Neural crest cell (in vitro differentiated cells): Measurements from ENCODE around the gene SLC39A11. TPM values are rescaled to one million over a fixed set of nuclear protein-coding genes. Genes with fewer than 3 reads are reported as not detected.
"Not testable (repeated sequence)": the region's sequence is repeated elsewhere in the genome, so short reads cannot be mapped to it uniquely, and the experiment has no call there.

Experiments used
- DNase-seq: peaks from one replicate; pipeline ENCODE4 v3.0.0; 2021; ENCODE audit warnings: low read depth, mixed read lengths, low spot score
- H3K27ac Mint-ChIP-seq: one replicate; pipeline ENCODE4 v1.8.0; 2021; ENCODE audit warnings: mild to moderate bottlenecking, mixed read lengths; ENCODE audit not compliant: unreplicated experiment
- H3K27me3 Mint-ChIP-seq: 2 replicates; pipeline ENCODE4 v1.8.0; 2021; ENCODE audit warnings: low read depth, mild to moderate bottlenecking, mixed read lengths
- H3K36me3 Mint-ChIP-seq: 2 replicates; pipeline ENCODE4 v1.8.0; 2021; ENCODE audit warnings: low read depth, mild to moderate bottlenecking, mixed read lengths
- H3K4me1 Mint-ChIP-seq: 2 replicates; pipeline ENCODE4 v1.8.0; 2021; ENCODE audit warnings: mixed read lengths
- H3K4me3 Mint-ChIP-seq: one replicate; pipeline ENCODE4 v1.8.0; 2021; ENCODE audit warnings: mild to moderate bottlenecking, mixed read lengths
- H3K9me3 Mint-ChIP-seq: 2 replicates; pipeline ENCODE4 v1.8.0; 2021; ENCODE audit warnings: mixed read lengths
- total RNA-seq: library from RNA; stranded (reverse); gene quantifications from 2 replicates; pipeline ENCODE4 v1.2.1, GENCODE V29; 2021
- TF ChIP-seq, protein P1 (sequence below): fragments of 200-600 bp; sonication (generic); conservative IDR thresholded peaks from 2 replicates; pipeline ENCODE4 v1.5.0; 2021; ENCODE audit warnings: antibody characterized with exemption, mild to moderate bottlenecking

Gene SLC39A11
- total RNA-seq, 1 donor from 2014 or later, result 11.3 TPM

DNA sequence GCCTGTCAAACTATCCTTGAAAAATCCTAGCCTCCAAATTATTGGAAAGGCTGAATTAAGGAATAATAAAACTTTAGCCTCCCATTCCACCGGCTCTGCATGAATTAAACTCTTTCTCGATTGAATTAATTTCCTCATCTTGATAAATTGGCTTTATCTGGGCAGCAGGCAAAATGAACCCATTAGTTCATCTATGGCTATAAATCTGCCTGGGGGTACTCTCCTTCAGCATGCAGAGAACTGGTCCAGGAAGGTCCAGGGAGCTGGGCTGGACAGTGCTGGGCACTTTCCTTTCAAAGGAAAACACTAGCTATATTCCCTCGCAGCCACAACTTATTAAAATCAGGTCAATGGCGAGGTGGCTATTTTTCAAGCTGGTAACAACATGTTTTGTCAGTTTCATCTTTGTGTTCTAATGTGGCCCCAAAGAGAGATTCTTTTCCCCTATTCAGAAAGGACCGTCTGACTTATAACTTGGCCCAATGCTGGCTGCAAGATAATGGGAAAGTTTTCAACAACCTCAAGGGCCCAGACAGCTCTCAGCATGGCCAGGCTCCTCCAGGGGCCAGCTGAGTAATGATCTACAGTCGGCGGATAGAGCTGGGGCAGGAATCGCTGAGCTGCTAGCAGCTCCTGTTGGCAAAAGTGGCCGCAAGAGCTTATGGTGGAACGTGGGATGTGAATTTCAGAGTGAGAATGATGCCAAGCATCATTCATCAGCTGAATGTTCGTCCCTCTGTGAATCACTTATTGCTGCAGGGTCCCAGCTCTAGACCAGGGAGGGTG, 326.9 kb downstream of the SLC39A11 start:
- Mint-ChIP-seq H3K9me3 (peaks cover 16% of the 10 kb centered on the region), H3K27me3 (no peaks in the 10 kb centered on the region), H3K4me3 (no peak overlapping the region), H3K4me1 (peaks cover 4% of the 10 kb centered on the region), H3K36me3 (peaks cover 12% of the 10 kb centered on the region), H3K27ac (peak overlapping the region; percentile 53)
- DNase-seq, result no peak
- TF ChIP-seq, protein P1, sequence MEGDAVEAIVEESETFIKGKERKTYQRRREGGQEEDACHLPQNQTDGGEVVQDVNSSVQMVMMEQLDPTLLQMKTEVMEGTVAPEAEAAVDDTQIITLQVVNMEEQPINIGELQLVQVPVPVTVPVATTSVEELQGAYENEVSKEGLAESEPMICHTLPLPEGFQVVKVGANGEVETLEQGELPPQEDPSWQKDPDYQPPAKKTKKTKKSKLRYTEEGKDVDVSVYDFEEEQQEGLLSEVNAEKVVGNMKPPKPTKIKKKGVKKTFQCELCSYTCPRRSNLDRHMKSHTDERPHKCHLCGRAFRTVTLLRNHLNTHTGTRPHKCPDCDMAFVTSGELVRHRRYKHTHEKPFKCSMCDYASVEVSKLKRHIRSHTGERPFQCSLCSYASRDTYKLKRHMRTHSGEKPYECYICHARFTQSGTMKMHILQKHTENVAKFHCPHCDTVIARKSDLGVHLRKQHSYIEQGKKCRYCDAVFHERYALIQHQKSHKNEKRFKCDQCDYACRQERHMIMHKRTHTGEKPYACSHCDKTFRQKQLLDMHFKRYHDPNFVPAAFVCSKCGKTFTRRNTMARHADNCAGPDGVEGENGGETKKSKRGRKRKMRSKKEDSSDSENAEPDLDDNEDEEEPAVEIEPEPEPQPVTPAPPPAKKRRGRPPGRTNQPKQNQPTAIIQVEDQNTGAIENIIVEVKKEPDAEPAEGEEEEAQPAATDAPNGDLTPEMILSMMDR, result no peak

DNA sequence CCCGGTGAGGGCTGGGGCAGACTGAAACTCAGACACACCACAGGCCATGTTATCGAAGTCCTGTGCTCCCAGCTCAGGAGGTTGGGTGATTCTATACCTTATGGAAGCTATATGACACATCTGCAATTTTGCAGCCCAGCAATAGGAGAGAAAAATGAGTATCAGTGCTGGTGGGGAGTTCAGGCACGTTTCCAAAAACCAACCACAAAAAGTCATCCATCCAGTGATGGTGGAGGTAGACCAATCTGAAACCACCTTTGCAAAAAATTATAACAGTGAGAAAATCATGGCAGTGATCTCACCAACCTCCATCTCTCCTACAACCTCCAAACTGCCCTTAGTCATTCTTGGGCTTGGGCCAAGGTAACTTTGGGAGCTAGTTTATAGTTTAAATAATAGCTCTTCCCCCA, 327.9 kb downstream of the SLC39A11 start:
- no peak overlapping the region for H3K4me3 Mint-ChIP-seq
- H3K36me3 Mint-ChIP-seq, result peaks cover 10% of the 10 kb centered on the region
- H3K9me3 Mint-ChIP-seq, result peaks cover 16% of the 10 kb centered on the region
- DNase-seq, result no peak
- H3K27ac Mint-ChIP-seq, result no peak overlapping the region
- peaks cover 4% of the 10 kb centered on the region for H3K4me1 Mint-ChIP-seq
- H3K27me3 Mint-ChIP-seq, result no peaks in the 10 kb centered on the region
- TF ChIP-seq, protein P1, result no peak

DNA sequence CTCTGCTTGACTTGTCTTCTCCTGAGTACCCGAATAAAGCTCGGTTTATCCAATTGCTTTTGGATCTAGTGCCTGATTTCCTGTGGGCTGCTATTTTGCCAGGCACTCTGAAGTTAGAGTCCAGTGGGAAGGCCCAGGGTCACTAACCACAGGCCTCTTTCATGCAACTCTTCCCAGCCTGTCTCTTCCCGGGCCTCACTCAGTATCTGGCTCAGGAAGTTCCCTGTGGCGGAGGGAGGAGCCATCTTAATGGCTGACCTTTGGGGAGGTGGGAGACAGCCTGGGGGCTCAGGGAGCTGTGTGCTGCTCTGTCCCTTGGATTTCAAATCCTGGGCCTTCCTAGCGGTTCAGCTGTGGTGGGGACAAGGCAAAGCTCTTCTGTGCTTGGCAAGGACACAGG, 328.5 kb downstream of the SLC39A11 start:
- no peak for DNase-seq
- Mint-ChIP-seq H3K4me3 (no peak overlapping the region), H3K27ac (peak overlapping the region; percentile 84), H3K27me3 (no peaks in the 10 kb centered on the region), H3K9me3 (peaks cover 13% of the 10 kb centered on the region), H3K36me3 (peaks cover 7% of the 10 kb centered on the region), H3K4me1 (peaks cover 7% of the 10 kb centered on the region)
- TF ChIP-seq, protein P1, result no peak

DNA sequence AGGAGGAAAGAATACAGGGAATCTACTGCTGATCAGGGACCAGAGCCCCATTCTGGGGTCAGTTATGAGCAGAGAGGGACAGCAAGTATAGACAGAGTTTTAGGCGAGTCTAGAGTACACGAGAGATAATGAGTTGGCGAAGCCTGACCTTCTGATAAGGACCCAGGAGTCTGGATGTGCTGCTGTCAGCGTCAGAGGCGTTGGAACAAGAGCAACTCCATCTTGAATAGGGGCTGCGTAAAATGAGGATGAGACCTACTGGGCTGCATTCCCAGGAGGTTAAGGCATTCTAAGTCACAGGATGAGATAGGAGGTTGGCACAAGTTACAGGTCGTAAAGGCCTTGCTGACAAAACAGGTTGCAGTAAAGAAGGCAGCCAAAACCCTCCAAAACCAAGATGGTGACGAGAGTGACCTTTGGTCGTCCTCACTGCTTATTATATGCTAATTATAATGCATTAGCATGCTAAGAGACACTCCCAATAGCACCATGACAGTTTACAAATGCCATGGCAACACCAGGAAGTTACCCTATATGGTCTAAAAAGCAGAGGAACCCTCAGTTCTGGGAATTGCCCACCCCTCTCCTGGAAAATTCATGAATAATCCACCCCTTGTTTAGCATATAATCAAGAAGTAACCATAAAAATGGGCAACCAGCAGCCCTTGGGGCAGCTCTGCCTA, 330.5 kb downstream of the SLC39A11 start:
- H3K36me3 Mint-ChIP-seq, H3K27me3 Mint-ChIP-seq, DNase-seq, H3K9me3 Mint-ChIP-seq, H3K4me3 Mint-ChIP-seq, H3K27ac Mint-ChIP-seq: not testable (repeated sequence)
- H3K4me1 Mint-ChIP-seq, result peaks cover 11% of the 10 kb centered on the region

DNA sequence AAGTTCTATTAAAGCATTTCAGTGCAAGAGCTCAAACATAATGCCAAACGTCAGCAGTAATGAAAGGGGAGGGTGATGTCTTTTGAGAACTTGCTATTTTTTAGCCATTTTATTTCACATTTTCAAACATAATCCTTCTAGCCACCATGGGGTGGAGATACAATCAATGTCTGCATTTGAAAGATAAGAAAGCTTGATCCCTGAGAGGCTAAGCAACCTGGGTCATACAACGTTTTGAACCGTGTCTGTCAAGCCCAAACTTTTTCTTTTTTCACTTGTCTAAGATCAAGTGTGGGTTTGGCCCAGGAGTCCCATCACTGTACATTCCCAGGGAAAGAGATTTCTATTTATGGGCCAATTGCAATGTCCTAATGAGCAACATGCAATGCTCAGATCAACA, 331.1 kb downstream of the SLC39A11 start:
- H3K36me3 Mint-ChIP-seq, result no peaks in the 10 kb centered on the region
- H3K4me3 Mint-ChIP-seq, result no peak overlapping the region
- DNase-seq, result no peak
- peaks cover 11% of the 10 kb centered on the region for H3K4me1 Mint-ChIP-seq
- no peak overlapping the region for H3K27ac Mint-ChIP-seq
- H3K27me3 Mint-ChIP-seq, result no peaks in the 10 kb centered on the region
- TF ChIP-seq, protein P1, result no peak
- peaks cover 5% of the 10 kb centered on the region for H3K9me3 Mint-ChIP-seq

DNA sequence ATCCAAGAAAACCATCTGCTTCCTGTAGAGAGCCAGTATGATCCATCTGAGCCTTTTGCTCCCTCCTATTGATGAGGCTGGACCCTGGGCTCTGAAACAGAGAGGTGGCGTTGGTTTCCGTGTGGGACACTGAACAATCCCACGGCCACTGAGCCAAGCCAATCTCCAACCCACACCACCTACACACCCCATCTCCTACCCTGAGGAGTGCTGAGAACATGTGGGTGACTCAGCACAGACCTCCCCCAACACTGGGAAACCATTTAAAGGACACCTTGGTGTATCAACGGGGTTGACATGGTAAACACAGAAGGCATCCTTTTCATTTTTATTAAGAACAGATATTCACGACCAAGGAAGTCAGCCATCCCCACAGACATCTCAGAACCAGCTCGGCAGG, 332.1 kb downstream of the SLC39A11 start:
- Mint-ChIP-seq H3K27me3 (no peaks in the 10 kb centered on the region), H3K9me3 (peaks cover 7% of the 10 kb centered on the region), H3K4me3 (no peak overlapping the region), H3K27ac (no peak overlapping the region), H3K4me1 (peaks cover 11% of the 10 kb centered on the region), H3K36me3 (no peaks in the 10 kb centered on the region)
- DNase-seq, result no peak
- TF ChIP-seq, protein P1, result no peak
